Ovary (tissue), 3 donors: ENCODE results near the gene SDHD.

ENCODE experiments used
- CTCF ChIP-seq, 3 donors: fragments of 450-650 bp in 2 of 3; fragments of 200-600 bp in 1 of 3; IDR thresholded peaks; one replicate each; pipeline versions ENCODE4 v1.5.1 to v1.8.0; 2016 to 2022; ENCODE audit warnings: antibody characterized with exemption in 3 of 3, mild to moderate bottlenecking in 1 of 3
- EP300 ChIP-seq: sonication (generic); formaldehyde crosslinking; IDR thresholded peaks from one replicate; pipeline ENCODE4 v1.6.1; 2017; ENCODE audit warnings: antibody characterized with exemption
- POLR2A ChIP-seq: fragments of 450-650 bp; IDR thresholded peaks from one replicate; pipeline ENCODE4 v1.6.1; 2017; ENCODE audit warnings: antibody characterized with exemption, mild to moderate bottlenecking, moderate library complexity
- donor health status: DM: no; HTN: no; CAD: no.

GRCh38 chr11:112132737-112133136, 46.1 kb downstream of the SDHD start:
- TF ChIP-seq EP300: no peak
- no peak for TF ChIP-seq CTCF (IDR thresholded peaks at IDR 0.05)
- no peak for TF ChIP-seq POLR2A
